HEK293T (cell line): ENCODE data around the gene DEGS1.

Source experiments
- BHLHE40 ChIP-seq: fragments of 450-650 bp; IDR thresholded peaks from 2 replicates; pipeline ENCODE4 v1.6.1; 2016; ENCODE audit warnings: mild to moderate bottlenecking, moderate library complexity, borderline replicate concordance
- ELF4 ChIP-seq: fragments of 450-650 bp; IDR thresholded peaks from 2 replicates; pipeline ENCODE4 v1.6.1; 2017; ENCODE audit warnings: antibody characterized with exemption
- FOXA1 ChIP-seq: fragments of 450-650 bp; IDR thresholded peaks from 2 replicates; pipeline ENCODE4 v1.6.1; 2016; ENCODE audit warnings: mild to moderate bottlenecking
- FOXM1 ChIP-seq: fragments of 450-650 bp; IDR thresholded peaks from 2 replicates; pipeline ENCODE4 v1.6.1; 2017; ENCODE audit warnings: mild to moderate bottlenecking, borderline replicate concordance
- L3MBTL2 ChIP-seq: fragments of 450-650 bp; conservative IDR thresholded peaks from 2 replicates; pipeline ENCODE4 v1.6.1; 2016; ENCODE audit warnings: mild to moderate bottlenecking
- NFRKB ChIP-seq: fragments of 450-650 bp; IDR thresholded peaks from 2 replicates; pipeline ENCODE4 v1.6.1; 2016; ENCODE audit warnings: mild to moderate bottlenecking, moderate library complexity
- PKNOX1 ChIP-seq: fragments of 450-650 bp; IDR thresholded peaks from 2 replicates; pipeline ENCODE4 v1.6.1; 2016
- SP1 ChIP-seq: fragments of 450-650 bp; IDR thresholded peaks from 2 replicates; pipeline ENCODE4 v1.6.1; 2017
- SUZ12 ChIP-seq: fragments of 450-650 bp; IDR thresholded peaks from 2 replicates; pipeline ENCODE4 v1.6.1; 2016; ENCODE audit warnings: mild to moderate bottlenecking
- TARDBP ChIP-seq: fragments of 450-650 bp; IDR thresholded peaks from 2 replicates; pipeline ENCODE4 v1.6.1; 2016
- ZNF384 ChIP-seq: fragments of 450-650 bp; IDR thresholded peaks from 2 replicates; pipeline ENCODE4 v1.6.1; 2016

- TF ChIP-seq BHLHE40 (no peak), FOXA1 (no peak), SUZ12 (no peak), FOXM1 (no peak), L3MBTL2 (no peak), NFRKB (no peak), SP1 (no peak), ZNF384 (no peak), ELF4 (no peak), TARDBP (no peak), PKNOX1 (no peak)
Measured at GRCh38 chr1:224185208-224185607, 2.2 kb downstream of the DEGS1 start.
